GM19099 (cell line): ENCODE results near the gene ACOT7.

Experiments used
- POLR2A ChIP-seq: IDR thresholded peaks from 3 replicates; pipeline ENCODE4 v1.6.1; 2011; ENCODE audit warnings: low read depth; ENCODE audit not compliant: insufficient read length; ENCODE audit errors: extremely low read depth

Gene ACOT7

GRCh38 chr1:6221210-6221784 is 172.3 kb downstream of the ACOT7 start:
- no peak for TF ChIP-seq POLR2A

DNA sequence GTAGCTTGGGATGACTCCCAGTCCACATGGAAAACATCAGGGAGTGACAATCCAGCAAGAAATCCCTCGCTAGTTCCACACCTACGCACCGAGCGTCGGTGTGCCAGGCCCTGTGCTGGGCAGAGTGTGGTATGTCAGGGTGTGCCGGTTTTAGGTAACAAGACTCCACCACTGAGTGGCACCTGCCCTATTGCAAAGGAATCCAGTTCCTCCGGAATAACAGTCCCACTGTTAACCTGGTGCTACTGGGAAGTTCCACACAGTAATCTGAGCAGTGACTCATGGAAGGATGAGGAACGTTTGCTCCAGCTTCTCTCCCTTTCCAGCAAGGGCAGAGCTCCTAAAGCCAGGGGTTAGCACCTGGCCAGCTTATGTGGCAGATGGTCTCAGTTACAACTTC is 173.3 kb downstream of the ACOT7 start:
- no peak for TF ChIP-seq POLR2A

DNA sequence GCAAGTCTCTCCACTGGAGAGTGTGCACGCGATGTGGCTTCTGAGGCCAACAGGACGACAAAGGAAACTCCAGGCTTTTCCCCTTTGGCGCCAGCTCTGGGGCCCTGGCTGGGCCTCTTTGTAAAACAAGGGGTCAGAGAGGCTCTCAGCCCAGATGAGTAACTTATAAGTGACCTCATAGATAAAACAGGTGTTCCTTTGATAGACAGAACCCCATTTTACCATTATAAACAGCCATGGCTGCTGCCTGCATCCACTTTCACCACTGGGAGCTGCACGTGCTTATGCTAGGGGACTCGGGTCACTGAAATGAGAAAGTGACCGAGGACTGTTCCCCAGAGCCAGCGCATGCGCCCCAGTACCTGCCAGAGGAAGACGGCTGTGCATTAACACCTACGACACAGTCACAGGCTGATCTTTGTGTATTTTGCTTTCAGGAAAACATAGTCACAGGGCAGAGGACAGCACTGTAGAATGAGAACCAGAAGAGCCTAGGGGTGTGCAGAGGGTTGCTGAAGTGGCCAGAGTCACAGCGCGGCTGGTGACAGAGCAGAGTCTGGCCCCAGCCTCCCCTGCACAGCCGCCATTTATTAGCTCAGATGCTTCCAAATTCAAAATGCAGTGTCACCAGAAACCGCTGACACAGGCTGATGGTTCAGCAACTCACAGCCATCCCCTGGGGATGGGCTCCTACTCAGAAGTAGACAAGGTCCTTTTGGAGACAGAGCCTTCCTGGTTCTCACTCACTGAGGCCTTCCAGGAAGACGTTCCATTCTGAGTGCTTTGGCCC is 175.0 kb downstream of the ACOT7 start:
- no peak for TF ChIP-seq POLR2A
